ENCODE data around the gene ACE. TPM values are rescaled to one million over a fixed set of nuclear protein-coding genes. Genes with fewer than 3 reads are reported as not detected.

Gene ACE
- polyA plus RNA-seq, 1 donor, result 12.9 TPM

- DNase-seq, result no peak
Observed at GRCh38 chr17:63492940-63493339, 16.1 kb downstream of the ACE start.

GRCh38 chr17:63493411-63493810 is 16.6 kb downstream of the ACE start:
- DNase-seq, result no peak

- DNase-seq, result no peak
Observed at GRCh38 chr17:63494300-63494928, 17.6 kb downstream of the ACE start.

GRCh38 chr17:63495491-63495890 is 18.6 kb downstream of the ACE start:
- DNase-seq, result no peak

GRCh38 chr17:63496177-63496576 is 19.3 kb downstream of the ACE start:
- DNase-seq, result no peak

- no peak for DNase-seq
Observed at GRCh38 chr17:63496663-63497400, 20.0 kb downstream of the ACE start.

GRCh38 chr17:63497708-63498483 is 21.0 kb downstream of the ACE start:
- DNase-seq, result no peak

GRCh38 chr17:63498626-63499195 is 21.9 kb downstream of the ACE start:
- DNase-seq, result no peak

- no peak for DNase-seq
Observed at GRCh38 chr17:63500543-63501390, 23.9 kb downstream of the ACE start.

GRCh38 chr17:63503341-63503705 is 26.5 kb downstream of the ACE start:
- no peak for DNase-seq

- DNase-seq, result no peak
Observed at GRCh38 chr17:63504261-63504660, 27.4 kb downstream of the ACE start.

- no peak for DNase-seq
Observed at GRCh38 chr17:63505341-63505740, 28.5 kb downstream of the ACE start.

- no peak for DNase-seq
Observed at GRCh38 chr17:63506627-63507026, 29.8 kb downstream of the ACE start.

- no peak for DNase-seq
Observed at GRCh38 chr17:63511331-63511730, 34.5 kb downstream of the ACE start.

GRCh38 chr17:63512388-63512787 is 35.5 kb downstream of the ACE start:
- no peak for DNase-seq

- no peak for DNase-seq
Observed at GRCh38 chr17:63512896-63513644, 36.2 kb downstream of the ACE start.

- no peak for DNase-seq
Observed at GRCh38 chr17:63514477-63514876, 37.6 kb downstream of the ACE start.

- DNase-seq, result no peak
Observed at GRCh38 chr17:63514974-63515373, 38.1 kb downstream of the ACE start.

GRCh38 chr17:63515426-63515825 is 38.6 kb downstream of the ACE start:
- no peak for DNase-seq

- no peak for DNase-seq
Observed at GRCh38 chr17:63516910-63517824, 40.3 kb downstream of the ACE start.

All from hindlimb muscle (tissue), 1 donor.